B cell (primary cell): ENCODE data around the gene TSR2. TPM values are rescaled to one million over a fixed set of nuclear protein-coding genes. Genes with fewer than 3 reads are reported as not detected.
"Not testable (repeated sequence)": the region's sequence is repeated elsewhere in the genome, so short reads cannot be mapped to it uniquely, and the experiment has no call there.

Source experiments
- ATAC-seq: fragments of 200-7000 bp; cut with Tn5 transposase; one replicate; pipeline ENCODE4 v1.10.0; 2021; ENCODE audit warnings: low read depth, mild to moderate bottlenecking, moderate number of reproducible peaks, moderate library complexity
- CTCF ChIA-PET: fragments of 350-600 bp; sonication (Branson Sonifier 250); formaldehyde crosslinking; loops from one replicate; lab custom pipeline; 2021; ENCODE audit warnings: antibody characterized with exemption, inconsistent platforms; lab: Charles Lee
- POLR2A ChIA-PET: fragments of 350-600 bp; sonication (Branson Sonifier 250); formaldehyde crosslinking; loops from one replicate; lab custom pipeline; 2021; ENCODE audit warnings: antibody characterized with exemption; lab: Charles Lee
- DNase-seq: peaks from one replicate; pipeline ENCODE4 v3.0.0; 2013
- H2AFZ ChIP-seq: 2 replicates; pipeline ENCODE4 v1.6.1; 2012; ENCODE audit warnings: mild to moderate bottlenecking, low read depth, low read length; ENCODE audit not compliant: insufficient read depth, poor library complexity, severe bottlenecking
- H3K27ac ChIP-seq, 2 donors: 1 replicate in 1 of 2; 2 replicates in 1 of 2; pipeline ENCODE4 v1.5.1; 2012 to 2013; ENCODE audit warnings: low read length in 2 of 2, mild to moderate bottlenecking in 2 of 2, moderate library complexity in 1 of 2
- H3K27me3 ChIP-seq, 4 experiments: fragments of 200-600 bp in 1 of 4; sonication (generic) in 1 of 4; replicated peaks in 1 of 4; 1 replicate in 2 of 4; 2 replicates in 2 of 4; pipeline versions ENCODE4 v1.6.1 to v1.7.0; 2013 to 2016; ENCODE audit warnings: low read length in 3 of 4, mild to moderate bottlenecking in 2 of 4, mixed read lengths in 1 of 4, moderate library complexity in 1 of 4; ENCODE audit not compliant: insufficient read depth in 4 of 4, control insufficient read depth in 3 of 4; ENCODE audit errors: control extremely low read depth in 1 of 4
- H3K36me3 ChIP-seq, 2 experiments: replicated peaks in 1 of 2; 1 replicate in 1 of 2; 2 replicates in 1 of 2; pipeline versions ENCODE4 v1.6.1 to v1.7.1; 2013; ENCODE audit warnings: low read length in 1 of 2; ENCODE audit not compliant: insufficient read depth in 2 of 2, control insufficient read depth in 1 of 2; ENCODE audit errors: control extremely low read depth in 1 of 2, extremely low read depth in 1 of 2
- H3K4me1 ChIP-seq, 2 donors: fragments of 200-600 bp in 1 of 2; sonication (generic) in 1 of 2; 1 replicate in 1 of 2; 2 replicates in 1 of 2; pipeline versions ENCODE4 v1.5.1 to v1.6.1; 2013 to 2017; ENCODE audit warnings: low read length in 2 of 2; ENCODE audit not compliant: control insufficient read depth in 2 of 2, insufficient read depth in 2 of 2
- H3K4me2 ChIP-seq: replicated peaks from 2 replicates; pipeline ENCODE3; 2012; ENCODE audit warnings: mild to moderate bottlenecking, low read depth, low read length; ENCODE audit not compliant: poor library complexity, severe bottlenecking
- H3K4me3 ChIP-seq, 5 experiments: fragments of 200-600 bp in 1 of 5; sonication (generic) in 1 of 5; 1 replicate in 3 of 5; 2 replicates in 2 of 5; pipeline versions ENCODE4 v1.5.1 to v1.7.0; 2011 to 2016; ENCODE audit warnings: low read length in 4 of 5, mild to moderate bottlenecking in 4 of 5, low read depth in 2 of 5, control low read depth in 1 of 5, moderate library complexity in 1 of 5; ENCODE audit not compliant: insufficient read depth in 1 of 5; ENCODE audit errors: control extremely low read depth in 1 of 5, extremely low read depth in 1 of 5
- H3K79me2 ChIP-seq: fragments of 200-600 bp; sonication (generic); one replicate; pipeline ENCODE4 v1.6.0; 2016; ENCODE audit warnings: low read length; ENCODE audit not compliant: control insufficient read depth, insufficient read depth
- H3K9ac ChIP-seq: fragments of 200-600 bp; sonication (generic); 2 replicates; pipeline ENCODE4 v1.6.1; 2017; ENCODE audit warnings: mild to moderate bottlenecking, low read length, moderate library complexity
- H3K9me3 ChIP-seq, 3 donors: one replicate each; pipeline versions ENCODE4 v1.6.1 to v1.7.1; 2013; ENCODE audit warnings: low read length in 2 of 3; ENCODE audit not compliant: control insufficient read depth in 2 of 3, insufficient read depth in 1 of 3; ENCODE audit errors: control extremely low read depth in 1 of 3
- H4K20me1 ChIP-seq: 2 replicates; pipeline ENCODE4 v1.6.0; 2012; ENCODE audit warnings: mild to moderate bottlenecking, low read length; ENCODE audit not compliant: insufficient read depth, control insufficient read depth, poor library complexity, severe bottlenecking
- H3K27ac Mint-ChIP-seq: one replicate; pipeline ENCODE4 v1.8.0; 2021; ENCODE audit warnings: mixed read lengths
- H3K27me3 Mint-ChIP-seq: one replicate; pipeline ENCODE4 v1.8.0; 2021; ENCODE audit warnings: mixed read lengths
- H3K4me1 Mint-ChIP-seq: one replicate; pipeline ENCODE4 v1.8.0; 2021; ENCODE audit warnings: mixed read lengths
- H3K4me3 Mint-ChIP-seq: one replicate; pipeline ENCODE4 v1.8.0; 2021; ENCODE audit warnings: mixed read lengths
- H3K9me3 Mint-ChIP-seq: one replicate; pipeline ENCODE4 v1.8.0; 2022; ENCODE audit warnings: mixed read lengths; ENCODE audit not compliant: insufficient read depth
- EZH2 ChIP-seq: IDR thresholded peaks from 2 replicates; pipeline ENCODE4 v1.6.1; 2012; ENCODE audit warnings: borderline replicate concordance, low read depth, mild to moderate bottlenecking, moderate library complexity, low read length; ENCODE audit not compliant: insufficient read depth, poor library complexity, severe bottlenecking
- WGBS: methylation state at CpG from one replicate; pipeline ENCODE4 v1.1.5; 2013; ENCODE audit warnings: missing lambda C conversion rate; ENCODE audit not compliant: insufficient coverage; 5-methylcytosine and 5-hydroxymethylcytosine counted together
- intact Hi-C: fragments of 100-400 bp; cut with micrococcal nuclease; formaldehyde crosslinking; loops from one replicate; pipeline ENCODE4 v1.10.0; 2022
- polyA plus RNA-seq: library from polyadenylated mRNA; depleted of rRNA; stranded (reverse); fragments of >200 nt; gene quantifications from 2 replicates; pipeline ENCODE4 v1.2.3, GENCODE V29; 2012
- total RNA-seq, 2 donors: library from RNA; stranded (reverse); fragments of 120-200 nt in 1 of 2; gene quantifications; 1 replicate in 1 of 2; 2 replicates in 1 of 2; pipeline versions ENCODE4 v1.2.3 to v1.2.4, GENCODE V29; 2013 to 2022
- TF ChIP-seq, protein P1 (sequence below): fragments of 200-600 bp; IDR thresholded peaks from one replicate; pipeline ENCODE4 v1.8.0; 2022; ENCODE audit warnings: antibody characterized with exemption, mild to moderate bottlenecking

Gene TSR2
- total and polyA plus RNA-seq, 2 donors (not counting 1 experiment from before 2014, with no cell fraction given) = 13.7 to 38.3 TPM

DNA sequence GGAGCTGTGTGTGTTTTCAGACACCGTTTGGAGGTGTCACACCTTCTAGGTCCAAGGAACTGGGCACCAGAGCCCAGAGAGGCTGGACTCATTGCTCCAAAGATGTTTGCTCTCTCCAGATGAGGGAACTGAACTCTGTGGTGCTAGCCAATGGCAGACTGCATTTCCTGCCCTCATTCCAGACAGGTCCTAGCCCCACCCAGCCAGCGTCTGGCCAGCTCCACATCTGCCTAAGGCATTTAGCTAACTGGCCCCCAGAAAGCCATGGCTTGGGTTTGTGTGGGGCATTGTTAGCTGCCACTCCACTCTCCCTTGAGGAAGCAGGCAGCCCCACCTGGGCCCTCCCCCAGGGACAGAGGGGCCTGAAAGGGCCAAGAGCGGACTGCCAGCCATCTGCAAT lies 44.5 kb downstream of the TSR2 start:
- no peak overlapping the region for H3K4me3 ChIP-seq
- intact Hi-C loops = no loop called here
- peaks cover 0 to 3% of the 10 kb centered on the region in 2 donors for H3K4me1 ChIP-seq
- no peaks in the 10 kb centered on the region for H3K9me3 ChIP-seq
- CTCF ChIA-PET = no interaction called here
- Mint-ChIP-seq H3K27ac (no peak overlapping the region), H3K4me3 (no peak overlapping the region), H3K27me3 (no peaks in the 10 kb centered on the region), H3K9me3 (no peaks in the 10 kb centered on the region), H3K4me1 (peaks cover 3% of the 10 kb centered on the region)
- H3K79me2 ChIP-seq = no peaks in the 10 kb centered on the region
- no peak for DNase-seq
- 100% methylated on average over 1 of the region's 3 CpGs for WGBS
- H2AFZ ChIP-seq = no peak overlapping the region
- no peak overlapping the region for H3K4me2 ChIP-seq
- POLR2A ChIA-PET = no interaction called here
- TF ChIP-seq, protein P1, sequence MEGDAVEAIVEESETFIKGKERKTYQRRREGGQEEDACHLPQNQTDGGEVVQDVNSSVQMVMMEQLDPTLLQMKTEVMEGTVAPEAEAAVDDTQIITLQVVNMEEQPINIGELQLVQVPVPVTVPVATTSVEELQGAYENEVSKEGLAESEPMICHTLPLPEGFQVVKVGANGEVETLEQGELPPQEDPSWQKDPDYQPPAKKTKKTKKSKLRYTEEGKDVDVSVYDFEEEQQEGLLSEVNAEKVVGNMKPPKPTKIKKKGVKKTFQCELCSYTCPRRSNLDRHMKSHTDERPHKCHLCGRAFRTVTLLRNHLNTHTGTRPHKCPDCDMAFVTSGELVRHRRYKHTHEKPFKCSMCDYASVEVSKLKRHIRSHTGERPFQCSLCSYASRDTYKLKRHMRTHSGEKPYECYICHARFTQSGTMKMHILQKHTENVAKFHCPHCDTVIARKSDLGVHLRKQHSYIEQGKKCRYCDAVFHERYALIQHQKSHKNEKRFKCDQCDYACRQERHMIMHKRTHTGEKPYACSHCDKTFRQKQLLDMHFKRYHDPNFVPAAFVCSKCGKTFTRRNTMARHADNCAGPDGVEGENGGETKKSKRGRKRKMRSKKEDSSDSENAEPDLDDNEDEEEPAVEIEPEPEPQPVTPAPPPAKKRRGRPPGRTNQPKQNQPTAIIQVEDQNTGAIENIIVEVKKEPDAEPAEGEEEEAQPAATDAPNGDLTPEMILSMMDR = no peak
- TF ChIP-seq EZH2 = no peak
- no peaks in the 10 kb centered on the region for H3K36me3 ChIP-seq
- H4K20me1 ChIP-seq = no peaks in the 10 kb centered on the region
- no peak for ATAC-seq
- no peak overlapping the region for H3K9ac ChIP-seq
- H3K27ac ChIP-seq = no peak overlapping the region
- no peaks in the 10 kb centered on the region for H3K27me3 ChIP-seq

DNA sequence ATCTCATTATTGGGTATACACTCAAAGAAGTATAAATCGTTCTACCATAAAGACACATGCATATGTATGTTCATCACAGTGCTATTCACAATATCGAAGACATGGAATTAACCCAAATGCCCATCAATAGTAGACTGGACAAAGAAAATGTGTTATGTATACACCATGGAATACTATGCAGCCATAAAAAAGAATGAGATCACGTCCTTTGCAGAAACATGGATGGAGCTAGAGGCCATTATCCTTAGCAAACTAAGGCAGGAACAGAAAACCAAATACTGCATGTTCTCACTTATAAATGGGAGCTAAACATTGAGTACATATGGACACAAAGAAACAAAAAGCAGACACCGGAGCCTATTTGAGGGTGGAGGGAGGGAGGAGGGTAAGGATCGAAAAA lies 49.6 kb downstream of the TSR2 start:
- H3K4me2 ChIP-seq, H3K9me3 ChIP-seq, H3K9ac ChIP-seq, H3K4me1 ChIP-seq, H3K36me3 ChIP-seq, H4K20me1 ChIP-seq, H3K4me3 Mint-ChIP-seq, intact Hi-C loops, CTCF ChIA-PET, H3K27me3 Mint-ChIP-seq, H3K4me1 Mint-ChIP-seq, H3K27ac Mint-ChIP-seq, ATAC-seq, H3K9me3 Mint-ChIP-seq, DNase-seq, H3K27me3 ChIP-seq, H3K79me2 ChIP-seq, H3K4me3 ChIP-seq, H2AFZ ChIP-seq, POLR2A ChIA-PET, H3K27ac ChIP-seq: not testable (repeated sequence)
- no CpG with 5 or more reads among the region's 5 CpGs for WGBS
